DMS 273 (cell line): ENCODE data around the gene APOC3.
A peak's percentile ranks its signal among the peaks of the same experiment; 100 is the strongest.

Source experiments
- DNase-seq: peaks from one replicate; lab custom pipeline; 2025; ENCODE audit not compliant: unreplicated experiment; lab: John Stamatoyannopoulos, UW

The APOC3 gene

GRCh38 chr11:116869610-116870009, 39.9 kb downstream of the APOC3 start:
- DNase-seq, result no peak

- DNase-seq, result no peak
Measured at GRCh38 chr11:116870054-116870453, 40.3 kb downstream of the APOC3 start.

GRCh38 chr11:116871248-116871647, 41.5 kb downstream of the APOC3 start:
- DNase-seq, result no peak

- no peak for DNase-seq
Measured at GRCh38 chr11:116873381-116873780, 43.7 kb downstream of the APOC3 start.

GRCh38 chr11:116874251-116874650, 44.5 kb downstream of the APOC3 start:
- no peak for DNase-seq

- DNase-seq, result no peak
Measured at GRCh38 chr11:116875194-116875593, 45.5 kb downstream of the APOC3 start.

GRCh38 chr11:116876656-116877055, 46.9 kb downstream of the APOC3 start:
- DNase-seq, result no peak

- DNase-seq, result peak; percentile 59
Measured at GRCh38 chr11:116879800-116880625, 50.3 kb downstream of the APOC3 start.

GRCh38 chr11:116881143-116881542, 51.4 kb downstream of the APOC3 start:
- no peak for DNase-seq

GRCh38 chr11:116882386-116882785, 52.7 kb downstream of the APOC3 start:
- no peak for DNase-seq
